ENCODE data around the gene ATP2A1.
"Not testable (repeated sequence)": the region's sequence is repeated elsewhere in the genome, so short reads cannot be mapped to it uniquely, and the experiment has no call there.

ATP2A1 gene

DNA sequence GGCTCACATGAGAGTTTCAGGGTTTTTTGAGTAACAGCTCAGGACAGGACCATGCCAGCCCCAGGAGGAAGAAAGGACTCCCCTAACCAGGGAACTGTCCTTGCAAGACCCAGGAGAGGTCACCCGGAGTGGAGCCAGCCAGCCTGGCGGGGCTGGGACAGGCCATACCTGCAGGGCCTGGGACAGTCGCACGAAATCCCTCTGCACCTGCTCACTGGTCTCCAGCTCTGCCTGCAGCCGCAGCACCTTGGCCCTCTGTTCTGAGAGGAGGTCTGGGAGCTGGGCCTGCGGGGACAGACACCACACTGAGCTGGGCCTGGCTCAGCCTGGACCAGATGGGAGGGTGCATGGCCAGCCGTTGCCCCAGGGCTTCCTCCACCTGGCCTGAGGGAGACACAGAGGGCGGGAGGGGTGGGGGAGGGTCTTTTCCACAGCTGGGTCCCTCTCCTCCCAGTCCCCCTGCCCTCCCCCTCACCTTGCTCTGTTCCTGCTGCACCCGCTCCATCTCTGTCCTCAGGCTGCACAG is 27.0 kb downstream of the ATP2A1 start:
- in situ Hi-C loops (cut with MboI; ENCODE audit: low sequenced_read_pairs): no loop called here

GRCh38 chr16:28905800-28906372 is 27.6 kb downstream of the ATP2A1 start:
- in situ Hi-C loops (cut with MboI; ENCODE audit: low sequenced_read_pairs): no loop called here

- in situ Hi-C loops (cut with MboI; ENCODE audit: low sequenced_read_pairs): no loop called here
Observed at GRCh38 chr16:28910086-28911031, 32.1 kb downstream of the ATP2A1 start.

DNA sequence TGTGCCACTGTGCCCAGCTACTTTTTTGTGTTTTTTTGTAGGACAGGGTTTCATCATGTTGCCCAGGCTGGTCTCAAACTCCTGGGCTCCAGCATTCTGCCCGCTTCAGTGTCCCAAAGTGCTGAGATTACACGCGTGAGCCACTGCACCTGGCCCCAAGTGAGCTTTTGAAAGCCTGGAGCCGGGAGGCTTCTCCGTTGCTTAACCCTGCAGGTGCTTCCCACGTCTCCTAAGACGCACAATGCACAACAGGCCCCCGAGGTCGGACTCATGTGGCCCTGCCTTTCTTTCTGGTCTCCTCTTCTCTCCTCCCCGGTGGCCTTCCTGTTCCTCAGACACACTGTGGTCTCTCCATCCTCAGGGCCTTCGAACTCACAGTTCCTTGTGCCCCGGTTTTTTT is 34.3 kb downstream of the ATP2A1 start:
- in situ Hi-C loops (cut with MboI; ENCODE audit: low sequenced_read_pairs): no loop called here

GRCh38 chr16:28913946-28914724 is 35.8 kb downstream of the ATP2A1 start:
- in situ Hi-C loops (cut with MboI; ENCODE audit: low sequenced_read_pairs): no loop called here

DNA sequence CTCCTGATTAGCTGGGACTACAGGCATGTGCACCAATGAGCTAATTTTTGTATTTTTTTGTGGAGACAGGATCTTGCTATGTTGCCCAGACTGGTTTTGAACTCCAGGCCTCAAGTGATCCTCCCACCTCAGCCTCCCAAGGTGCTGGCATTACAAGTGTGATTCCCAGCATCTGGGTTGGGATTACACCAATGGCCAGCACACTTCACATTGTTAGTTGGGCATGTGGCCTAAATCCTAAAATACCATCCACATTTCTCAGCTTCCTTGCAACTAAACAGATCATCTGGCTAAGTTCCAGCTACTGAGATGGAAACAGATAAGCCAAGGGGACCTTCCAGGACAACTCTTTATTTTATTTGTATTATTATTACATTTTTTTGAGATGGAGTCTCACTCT is 36.9 kb downstream of the ATP2A1 start:
- in situ Hi-C loops (cut with MboI; ENCODE audit: low sequenced_read_pairs): no loop called here

DNA sequence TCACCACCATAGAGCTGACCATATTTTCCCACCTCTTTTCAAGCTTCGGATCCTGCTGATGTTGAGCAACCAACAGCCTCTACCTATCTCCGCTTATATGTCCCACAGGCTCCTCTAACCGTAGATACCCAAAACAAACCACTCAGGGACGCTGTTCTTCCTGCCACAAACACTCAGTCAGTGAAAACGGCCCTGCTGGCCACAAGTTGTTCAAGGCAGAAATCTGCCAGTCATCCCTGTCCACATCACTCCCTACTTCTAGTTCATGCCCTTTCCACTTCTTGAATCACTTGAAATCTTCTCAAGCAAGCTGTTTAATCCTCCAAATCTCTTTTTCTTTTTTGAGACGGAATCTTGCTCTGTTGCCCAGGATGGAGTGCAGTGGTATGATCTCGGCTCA is 38.8 kb downstream of the ATP2A1 start:
- in situ Hi-C loops (cut with MboI; ENCODE audit: low sequenced_read_pairs): no loop called here

DNA sequence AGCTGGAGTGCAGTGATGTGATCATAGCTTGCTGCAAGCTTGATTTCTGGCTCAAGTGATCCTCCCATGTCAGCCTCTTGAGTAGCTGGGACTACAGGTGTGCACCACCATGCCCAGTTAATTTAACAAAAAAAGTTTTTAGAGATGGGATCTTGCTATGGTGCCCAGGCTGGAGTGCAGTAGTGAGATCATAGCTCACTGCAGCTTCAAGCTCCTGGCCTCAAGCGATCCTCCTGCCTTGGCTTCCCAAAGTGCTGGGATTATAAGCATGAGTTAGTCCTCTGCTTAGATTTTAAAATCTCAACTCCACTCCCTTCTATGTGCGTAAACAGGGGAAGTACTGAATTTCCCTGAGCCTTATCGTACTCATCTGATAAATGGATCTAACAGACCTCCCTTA is 40.4 kb downstream of the ATP2A1 start:
- in situ Hi-C loops (cut with MboI; ENCODE audit: low sequenced_read_pairs): no loop called here

DNA sequence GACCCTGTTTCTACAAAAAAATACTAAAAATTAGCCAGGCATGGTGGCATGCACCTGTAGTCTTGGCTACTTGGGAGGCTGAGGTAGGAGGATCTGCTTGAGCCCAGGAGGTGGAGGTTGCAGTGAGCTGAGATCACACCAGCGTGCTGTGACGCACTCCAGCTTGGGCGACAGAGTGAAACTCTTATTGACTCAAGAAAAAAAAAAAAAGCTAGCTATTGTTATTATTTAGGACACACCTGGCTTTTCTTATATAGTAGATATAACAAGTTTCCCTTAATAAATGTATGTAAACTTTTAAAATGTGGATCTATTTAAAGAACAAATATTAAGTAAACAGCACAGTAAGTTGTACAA is 44.9 kb downstream of the ATP2A1 start:
- in situ Hi-C loops (cut with MboI; ENCODE audit: low sequenced_read_pairs): no loop called here

DNA sequence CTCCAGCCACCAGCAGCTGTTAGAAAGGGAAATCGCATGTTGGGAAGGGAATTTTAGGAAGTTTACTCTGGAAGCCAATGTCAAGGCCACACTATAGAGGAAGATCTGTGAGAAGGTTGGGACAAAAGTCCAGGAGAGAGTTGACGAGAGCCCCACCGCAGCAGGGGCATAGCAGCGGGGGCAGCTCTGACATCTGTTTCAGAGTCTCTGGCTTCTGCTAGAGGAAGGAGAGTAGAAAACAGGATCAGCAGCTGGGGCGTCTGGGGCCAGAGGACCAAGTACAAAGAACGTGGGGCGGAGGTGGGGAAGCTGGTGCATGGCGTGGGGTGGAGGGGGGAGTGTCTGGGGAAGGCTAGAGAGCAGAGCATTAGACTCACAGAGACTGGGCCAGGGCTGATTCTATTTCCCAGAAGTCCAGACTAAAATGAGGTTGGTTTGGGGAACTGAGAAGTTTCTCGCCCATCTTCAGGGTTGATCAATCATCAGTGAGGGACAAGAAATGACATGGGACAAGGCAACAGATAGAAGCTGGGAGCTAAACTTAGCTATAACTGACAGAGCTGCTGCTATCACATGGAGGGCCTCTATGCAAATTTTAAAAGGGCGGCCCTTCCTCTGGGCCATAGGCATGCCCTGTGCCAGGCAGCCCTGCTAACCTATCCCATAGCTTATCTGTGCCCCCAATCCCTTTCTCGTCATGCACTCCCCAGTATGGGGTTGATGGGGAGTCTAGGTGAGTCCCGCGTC is 45.5 kb downstream of the ATP2A1 start:
- in situ Hi-C loops (cut with MboI; ENCODE audit: low sequenced_read_pairs): no loop called here

GRCh38 chr16:28924399-28924761 is 46.1 kb downstream of the ATP2A1 start:
- in situ Hi-C loops (cut with MboI; ENCODE audit: low sequenced_read_pairs): no loop called here

DNA sequence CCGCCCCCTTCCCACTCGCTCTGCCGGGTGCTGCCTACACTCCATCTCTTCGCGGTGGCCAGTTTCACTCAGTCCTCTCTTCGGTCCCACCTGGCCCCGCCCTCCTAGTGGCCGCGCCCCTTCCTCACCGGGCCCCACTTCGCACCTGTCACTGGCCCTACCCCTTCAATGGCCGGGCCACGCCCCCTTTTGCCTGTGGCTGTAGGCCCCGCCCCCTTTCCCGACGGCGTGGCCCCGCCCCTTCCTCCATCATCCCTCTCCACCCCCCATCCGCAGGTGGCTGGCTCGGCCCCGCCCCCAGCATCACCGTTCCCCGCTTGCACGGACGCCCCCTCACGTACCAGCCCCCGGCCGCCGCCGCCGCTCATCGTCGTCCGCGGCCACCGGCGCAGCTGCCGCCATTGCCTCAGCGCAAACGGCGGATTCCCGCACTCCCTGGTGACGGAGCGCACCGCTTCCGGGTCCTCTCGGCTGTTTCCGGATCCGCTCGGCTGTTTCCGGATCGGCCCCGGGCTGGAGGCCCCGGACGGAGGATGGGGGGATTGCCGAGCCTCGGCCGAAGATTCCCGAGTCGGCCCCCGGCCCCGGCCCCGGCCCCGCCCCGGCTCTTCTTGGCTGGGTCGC is 46.6 kb downstream of the ATP2A1 start, which contains the start of gene RABEP2:
Gene RABEP2 (minus strand): TSS at position 477 of the 624 bp plus-strand sequence. CDS start 75 bp downstream, at position 402.
- in situ Hi-C loops (cut with MboI; ENCODE audit: low sequenced_read_pairs): no loop called here

DNA sequence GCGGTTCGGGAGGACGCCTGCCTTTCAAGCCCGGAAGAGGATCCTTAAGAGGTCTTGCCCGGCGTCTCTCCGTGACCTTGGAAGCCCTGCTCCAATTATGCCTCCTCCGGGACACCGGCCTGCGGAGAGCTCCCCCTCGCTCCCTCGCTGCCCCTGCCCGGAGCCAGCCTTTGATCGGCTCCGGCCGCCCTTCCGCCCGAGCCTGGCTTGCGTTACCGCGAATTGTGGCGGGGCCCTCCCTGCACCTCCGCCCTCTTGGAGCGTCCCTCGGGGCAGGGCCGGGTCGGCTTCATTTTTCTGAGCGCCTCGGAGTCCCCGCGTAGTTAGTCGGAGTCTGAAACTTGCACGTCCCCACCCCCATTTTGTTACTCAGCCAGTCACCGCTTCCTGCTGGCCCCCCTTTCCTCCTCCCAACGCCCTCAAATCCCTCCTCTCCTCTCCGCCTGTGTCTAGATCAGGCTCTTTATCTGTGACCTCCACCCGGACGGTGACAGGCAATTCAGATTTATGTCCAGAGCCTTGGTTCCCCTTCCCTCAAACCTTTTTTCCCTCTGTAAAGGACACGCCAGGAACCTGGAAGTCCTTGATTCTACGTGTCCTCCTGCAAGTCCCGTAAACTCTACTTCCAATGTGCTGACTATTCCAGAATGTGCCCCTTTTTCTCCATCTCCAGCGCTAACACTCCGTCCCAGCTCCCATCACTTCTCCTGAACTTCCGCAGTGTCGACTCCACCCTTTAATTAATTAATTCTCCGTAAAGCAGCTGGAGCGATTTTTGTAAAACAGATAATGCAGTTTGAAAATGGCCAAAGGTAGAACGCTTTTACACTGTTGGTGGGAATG is 47.3 kb downstream of the ATP2A1 start:
- in situ Hi-C loops (cut with MboI; ENCODE audit: low sequenced_read_pairs): no loop called here

GRCh38 chr16:28926284-28926683 is 48.0 kb downstream of the ATP2A1 start:
- in situ Hi-C loops (cut with MboI; ENCODE audit: low sequenced_read_pairs): not testable (repeated sequence)

- in situ Hi-C loops (cut with MboI; ENCODE audit: low sequenced_read_pairs): no loop called here
Observed at GRCh38 chr16:28927815-28928214, 49.5 kb downstream of the ATP2A1 start.

DNA sequence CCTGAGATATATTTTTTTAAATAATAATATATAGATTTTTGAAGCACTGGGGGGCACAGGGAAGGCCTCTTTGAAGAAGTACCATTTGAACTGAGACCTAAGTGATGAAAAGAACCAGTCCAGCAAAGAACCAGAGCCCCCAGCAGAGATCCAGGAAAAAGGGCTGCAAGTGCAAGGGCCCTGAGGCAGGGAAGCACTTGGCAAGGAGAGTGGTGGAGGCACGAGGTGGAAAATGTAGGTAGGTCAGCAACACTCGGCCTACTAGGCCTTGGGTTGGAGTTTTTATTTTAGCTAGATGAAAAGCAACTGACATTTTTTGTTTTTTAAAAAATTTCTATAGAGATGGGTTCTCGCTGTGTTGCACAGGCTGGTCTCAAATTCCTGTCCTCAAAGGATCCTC is 51.9 kb downstream of the ATP2A1 start:
- in situ Hi-C loops (cut with MboI; ENCODE audit: low sequenced_read_pairs): no loop called here

DNA sequence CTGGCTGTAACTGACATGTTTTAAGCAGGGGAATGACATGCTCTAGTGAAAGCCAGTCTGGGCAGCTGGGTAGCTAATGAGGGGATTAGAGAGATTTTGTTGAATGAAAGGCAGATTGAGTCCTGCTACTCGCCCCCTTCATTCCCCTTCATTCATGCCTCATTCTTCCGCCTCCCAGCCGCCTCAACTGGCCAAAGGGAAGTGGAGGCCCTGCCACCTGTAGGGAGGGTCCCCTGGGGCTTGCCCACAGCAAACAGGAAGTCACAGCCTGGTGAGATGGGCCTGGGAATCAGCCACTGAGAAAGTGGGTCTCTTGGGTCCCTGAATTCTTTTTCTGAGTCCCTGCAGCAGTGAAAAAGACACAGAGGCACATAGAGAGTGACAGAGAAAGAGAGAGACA is 52.4 kb downstream of the ATP2A1 start:
- in situ Hi-C loops (cut with MboI; ENCODE audit: low sequenced_read_pairs): no loop called here

GRCh38 chr16:28931801-28932225 is 53.5 kb downstream of the ATP2A1 start, which contains the start of gene CD19:
Gene CD19 (plus strand): TSS chr16:28931971. CDS start chr16:28932001, 30 bp downstream.
- in situ Hi-C loops (cut with MboI; ENCODE audit: low sequenced_read_pairs): no loop called here

All from hTERT RPE-1 (cell line).